Mesothelial cell of epicardium (in vitro differentiated cells): ENCODE measurements around the gene MRGPRX3. TPM values are rescaled to one million over a fixed set of nuclear protein-coding genes. Genes with fewer than 3 reads are reported as not detected.

Experiments
- DNase-seq, 2 experiments: peaks; one replicate each; pipeline ENCODE4 v3.0.0; 2021; ENCODE audit warnings: low spot score in 2 of 2; ENCODE audit not compliant: unreplicated experiment in 2 of 2
- H3K27ac Mint-ChIP-seq: 2 replicates; pipeline ENCODE4 v1.8.0; 2021; ENCODE audit warnings: mixed read lengths
- H3K27me3 Mint-ChIP-seq: 2 replicates; pipeline ENCODE4 v1.8.0; 2021; ENCODE audit warnings: low read depth, mixed read lengths
- H3K36me3 Mint-ChIP-seq: 2 replicates; pipeline ENCODE4 v1.8.0; 2021; ENCODE audit warnings: mixed read lengths
- H3K4me1 Mint-ChIP-seq: 2 replicates; pipeline ENCODE4 v1.8.0; 2021; ENCODE audit warnings: mixed read lengths
- H3K4me3 Mint-ChIP-seq: 2 replicates; pipeline ENCODE4 v1.8.0; 2021; ENCODE audit warnings: mild to moderate bottlenecking, moderate library complexity, mixed read lengths
- H3K9me3 Mint-ChIP-seq: 2 replicates; pipeline ENCODE4 v1.8.0; 2021; ENCODE audit warnings: mixed read lengths
- total RNA-seq: library from RNA; stranded (reverse); gene quantifications from 3 replicates; pipeline ENCODE4 v1.2.1, GENCODE V29; 2021
- TF ChIP-seq, protein P1 (sequence below): fragments of 200-600 bp; sonication (generic); IDR thresholded peaks from one replicate; pipeline ENCODE4 v1.5.0; 2021; ENCODE audit warnings: antibody characterized with exemption; ENCODE audit not compliant: unreplicated experiment

The MRGPRX3 gene
- total RNA-seq, 1 donor from 2014 or later: not detected

DNA sequence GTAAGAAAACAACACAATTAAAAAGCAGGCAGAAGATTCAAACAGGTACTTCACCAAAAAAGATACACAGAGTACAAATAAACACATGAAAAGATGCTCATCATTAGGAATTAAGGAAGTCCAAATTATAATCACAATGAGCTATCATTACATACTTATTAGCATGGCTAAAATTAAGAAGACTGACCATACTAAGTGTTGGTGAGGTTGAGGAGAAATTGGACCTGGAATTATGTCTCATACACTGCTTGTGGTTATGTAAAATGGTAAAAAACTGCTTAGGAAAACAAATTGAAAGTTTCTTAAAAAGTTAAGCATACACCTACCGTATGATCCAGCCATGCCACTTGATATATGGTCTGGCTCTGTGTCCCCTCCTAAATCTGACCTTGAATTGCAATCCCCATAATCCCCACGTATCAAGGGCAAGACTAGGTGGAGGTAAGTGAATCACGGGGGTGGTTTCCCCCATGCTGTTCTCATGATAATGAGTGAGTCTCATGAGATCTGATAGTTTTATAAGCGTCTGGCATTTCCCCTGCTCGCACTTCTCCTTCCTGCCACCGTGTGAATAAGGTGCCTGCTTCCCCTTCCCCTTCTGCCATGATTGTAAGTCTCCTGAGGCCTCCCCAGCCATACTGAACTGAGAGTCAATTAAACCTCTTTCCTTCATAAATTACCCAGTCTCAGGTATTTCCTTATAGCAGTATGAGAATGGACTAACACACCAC, 31.3 kb upstream of the MRGPRX3 start:
- Mint-ChIP-seq H3K4me1 (peaks cover 10% of the 10 kb centered on the region), H3K4me3 (no peak overlapping the region), H3K27me3 (no peaks in the 10 kb centered on the region), H3K36me3 (peaks cover 36% of the 10 kb centered on the region), H3K27ac (no peak overlapping the region), H3K9me3 (peaks cover 5% of the 10 kb centered on the region)
- TF ChIP-seq, protein P1, sequence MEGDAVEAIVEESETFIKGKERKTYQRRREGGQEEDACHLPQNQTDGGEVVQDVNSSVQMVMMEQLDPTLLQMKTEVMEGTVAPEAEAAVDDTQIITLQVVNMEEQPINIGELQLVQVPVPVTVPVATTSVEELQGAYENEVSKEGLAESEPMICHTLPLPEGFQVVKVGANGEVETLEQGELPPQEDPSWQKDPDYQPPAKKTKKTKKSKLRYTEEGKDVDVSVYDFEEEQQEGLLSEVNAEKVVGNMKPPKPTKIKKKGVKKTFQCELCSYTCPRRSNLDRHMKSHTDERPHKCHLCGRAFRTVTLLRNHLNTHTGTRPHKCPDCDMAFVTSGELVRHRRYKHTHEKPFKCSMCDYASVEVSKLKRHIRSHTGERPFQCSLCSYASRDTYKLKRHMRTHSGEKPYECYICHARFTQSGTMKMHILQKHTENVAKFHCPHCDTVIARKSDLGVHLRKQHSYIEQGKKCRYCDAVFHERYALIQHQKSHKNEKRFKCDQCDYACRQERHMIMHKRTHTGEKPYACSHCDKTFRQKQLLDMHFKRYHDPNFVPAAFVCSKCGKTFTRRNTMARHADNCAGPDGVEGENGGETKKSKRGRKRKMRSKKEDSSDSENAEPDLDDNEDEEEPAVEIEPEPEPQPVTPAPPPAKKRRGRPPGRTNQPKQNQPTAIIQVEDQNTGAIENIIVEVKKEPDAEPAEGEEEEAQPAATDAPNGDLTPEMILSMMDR: no peak
- DNase-seq: no peak

DNA sequence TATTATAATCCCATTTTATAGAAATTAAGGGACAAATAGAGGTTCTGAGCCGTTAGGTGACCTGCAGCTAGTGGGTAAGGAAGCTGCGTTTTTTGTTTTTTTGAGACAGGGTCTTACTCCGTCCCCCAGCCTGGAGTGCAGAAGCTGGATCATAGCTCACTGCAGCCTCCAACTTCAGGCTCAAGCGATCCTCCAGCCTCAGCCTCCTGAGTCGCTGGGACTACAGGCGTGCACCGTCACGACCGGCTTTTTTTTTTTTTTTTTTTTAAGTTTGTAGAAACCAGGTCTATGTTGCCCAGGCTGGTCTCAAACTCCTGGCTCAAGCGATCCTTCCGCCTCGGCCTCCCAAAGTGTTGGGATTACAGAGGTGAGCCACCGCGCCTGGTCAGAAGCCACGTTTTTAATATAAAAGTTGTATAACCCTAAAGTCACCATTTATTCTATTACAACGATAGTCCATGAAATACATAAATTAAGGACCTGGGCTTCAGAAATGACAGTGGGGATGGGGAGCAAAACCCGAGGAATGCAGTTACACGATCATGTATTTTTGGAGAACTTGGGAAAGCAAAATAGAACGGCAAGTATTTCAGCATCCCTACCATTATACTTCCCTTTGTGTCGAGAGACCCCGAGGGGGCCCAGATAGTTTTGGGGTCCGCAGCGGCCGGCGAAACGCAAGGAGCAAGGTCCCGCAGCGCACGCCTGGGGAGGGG, 27.1 kb upstream of the MRGPRX3 start:
- DNase-seq: no peak
- peaks cover 25% of the 10 kb centered on the region for H3K36me3 Mint-ChIP-seq
- H3K9me3 Mint-ChIP-seq: peaks cover 5% of the 10 kb centered on the region
- H3K4me1 Mint-ChIP-seq: peaks cover 11% of the 10 kb centered on the region
- H3K4me3 Mint-ChIP-seq: peak overlapping the region; percentile 94
- TF ChIP-seq, protein P1: no peak
- H3K27me3 Mint-ChIP-seq: peaks cover 5% of the 10 kb centered on the region
- H3K27ac Mint-ChIP-seq: peak overlapping the region; percentile 79

DNA sequence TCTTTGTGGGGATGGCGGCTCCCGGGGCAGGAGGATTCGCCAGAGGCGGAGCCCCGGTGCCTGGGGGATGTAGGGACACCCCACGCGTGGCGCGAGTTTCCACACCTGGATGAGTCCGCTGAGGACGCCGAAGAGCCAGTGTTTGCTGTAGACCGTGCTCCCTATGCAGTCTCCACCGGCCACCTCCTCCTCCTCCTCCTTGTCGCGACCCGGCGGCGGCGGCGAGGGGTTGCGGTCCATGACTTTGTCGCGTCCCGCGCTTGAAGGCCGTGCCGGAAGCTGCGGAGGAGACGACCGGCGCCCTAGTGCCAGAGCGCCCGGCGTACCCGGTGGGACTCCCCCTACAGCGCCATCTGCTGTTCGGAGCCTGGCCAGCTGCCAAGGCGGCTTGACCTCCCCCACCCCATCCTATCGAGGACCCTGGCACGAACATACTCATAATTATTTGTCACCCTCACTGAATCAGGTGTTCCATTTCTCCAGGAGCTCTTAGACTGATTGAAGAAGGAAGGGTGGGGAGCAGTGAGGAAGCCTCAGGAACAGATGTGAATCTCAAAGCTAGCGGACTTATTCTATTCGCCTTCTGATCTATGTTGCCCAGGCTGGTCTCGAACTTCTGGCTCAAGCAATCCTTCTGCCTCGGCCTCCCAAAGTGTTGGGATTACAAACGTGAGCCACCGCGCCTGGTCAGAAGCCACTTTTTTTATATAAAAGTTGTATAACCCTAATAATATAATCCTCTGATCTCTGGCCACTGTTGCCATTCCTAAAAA, 26.4 kb upstream of the MRGPRX3 start, which contains the start of gene SAAL1:
Gene SAAL1, minus strand, starts transcription at position 281 of the 773 bp plus-strand sequence. Its CDS starts 41 bp downstream, at position 240.
- H3K36me3 Mint-ChIP-seq: peaks cover 21% of the 10 kb centered on the region
- peak within 1 kb of the TSS; percentile 79 for H3K27ac Mint-ChIP-seq
- H3K4me3 Mint-ChIP-seq: peak within 1 kb of the TSS; percentile 94
- H3K27me3 Mint-ChIP-seq: peaks cover 12% of the 10 kb centered on the region
- peak; percentile 81 to 90 for DNase-seq
- TF ChIP-seq, protein P1: peak; percentile 47
- peaks cover 5% of the 10 kb centered on the region for H3K9me3 Mint-ChIP-seq
- peaks cover 11% of the 10 kb centered on the region for H3K4me1 Mint-ChIP-seq

DNA sequence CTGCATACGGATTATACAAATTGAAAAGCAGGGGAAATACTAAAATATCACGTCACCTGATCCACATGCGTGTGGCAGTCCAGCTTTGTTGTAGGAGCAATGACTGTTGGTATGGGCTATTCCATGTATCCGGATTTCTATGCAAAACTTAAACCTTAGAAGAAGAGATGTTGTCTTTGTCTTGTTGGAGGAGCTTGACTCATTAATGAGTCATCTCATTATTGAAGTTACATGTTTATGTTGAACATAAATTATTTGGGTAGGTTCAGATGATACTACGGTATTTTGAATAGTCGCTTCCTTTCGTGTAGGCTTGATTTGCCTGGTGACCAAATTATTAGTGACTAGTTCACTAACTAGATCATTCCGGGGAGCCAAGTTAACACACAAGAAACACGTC, 25.7 kb upstream of the MRGPRX3 start:
- Mint-ChIP-seq H3K36me3 (peaks cover 14% of the 10 kb centered on the region), H3K27ac (no peak overlapping the region), H3K9me3 (no peaks in the 10 kb centered on the region), H3K4me3 (peak overlapping the region; percentile 94), H3K27me3 (peaks cover 17% of the 10 kb centered on the region), H3K4me1 (peaks cover 11% of the 10 kb centered on the region)
- TF ChIP-seq, protein P1: no peak
- no peak for DNase-seq

DNA sequence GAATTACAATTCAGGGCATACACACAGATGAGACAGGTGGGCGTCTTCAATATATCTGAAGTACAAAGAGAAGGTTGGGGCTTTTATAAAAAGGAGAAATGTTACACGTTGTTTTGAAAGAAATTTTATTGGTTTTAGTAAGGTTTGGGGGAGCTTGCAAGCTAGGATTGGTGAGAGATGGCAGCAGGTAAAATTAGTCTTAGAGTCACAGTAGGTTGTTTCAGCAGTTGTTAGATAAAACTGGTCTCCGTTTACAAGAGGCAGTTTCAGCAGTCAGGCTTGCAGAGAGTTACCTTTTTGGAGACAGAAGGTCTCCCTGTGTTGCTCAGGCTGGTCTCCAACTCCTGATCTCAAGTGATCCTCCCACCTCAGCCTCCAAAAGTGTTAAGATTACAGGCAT, 24.1 kb upstream of the MRGPRX3 start:
- TF ChIP-seq, protein P1: no peak
- Mint-ChIP-seq H3K27me3 (peaks cover 30% of the 10 kb centered on the region), H3K4me3 (no peak overlapping the region), H3K9me3 (no peaks in the 10 kb centered on the region), H3K4me1 (peaks cover 11% of the 10 kb centered on the region), H3K27ac (no peak overlapping the region), H3K36me3 (peaks cover under 1% of the 10 kb centered on the region)
- no peak for DNase-seq
